ENCODE measurements around the gene COL6A3.

Gene COL6A3
- total RNA-seq = 9.4 to 10.5 reads per million in 2 donors

DNA sequence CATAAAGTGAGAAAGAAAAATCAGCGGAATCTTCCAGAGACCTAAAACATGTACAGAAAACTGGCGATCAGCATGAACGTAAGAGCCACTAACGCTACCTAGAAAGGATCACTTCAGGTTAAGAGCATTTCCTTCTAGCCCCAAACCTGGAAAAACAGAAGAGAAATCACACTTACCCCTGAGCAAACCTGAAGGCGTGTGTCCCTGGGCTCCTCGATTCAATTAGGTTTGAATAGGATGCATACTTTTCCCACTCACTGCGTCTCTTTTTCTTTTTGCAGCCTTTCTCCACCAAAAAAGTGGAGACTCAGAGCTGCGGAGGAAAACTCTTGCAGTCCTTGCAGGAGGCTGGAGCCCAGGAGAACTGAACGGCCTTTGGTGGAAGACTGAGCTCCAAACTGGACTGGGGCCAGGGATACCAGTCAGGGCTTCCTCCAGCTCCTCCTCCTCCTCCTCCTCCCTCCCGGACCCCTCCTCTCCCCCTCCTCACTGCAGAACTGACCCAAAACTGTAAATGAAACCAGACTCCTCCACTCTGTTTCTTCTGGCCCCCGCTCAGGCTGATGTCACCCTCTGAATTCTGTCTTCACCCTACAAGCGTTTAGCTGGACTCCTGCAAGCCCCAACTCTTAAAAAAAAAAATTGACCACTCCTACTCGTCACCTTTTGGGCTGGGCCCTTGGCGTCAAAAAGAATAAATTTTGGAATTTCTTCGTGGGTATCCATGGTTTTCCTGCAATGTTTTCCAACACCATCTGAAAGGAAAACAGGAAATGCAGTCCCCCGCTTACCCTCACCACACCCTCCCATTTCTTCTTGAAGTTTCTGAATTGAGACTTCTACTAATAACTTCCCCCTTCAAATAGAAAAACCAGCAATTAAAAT, at the start of gene COL6A3:
Gene COL6A3, minus strand, starts transcription at position 388 of the 885 bp plus-strand sequence. CDS start 17,347 bp downstream, outside the sequence.
- DNase-seq = no peak

DNA sequence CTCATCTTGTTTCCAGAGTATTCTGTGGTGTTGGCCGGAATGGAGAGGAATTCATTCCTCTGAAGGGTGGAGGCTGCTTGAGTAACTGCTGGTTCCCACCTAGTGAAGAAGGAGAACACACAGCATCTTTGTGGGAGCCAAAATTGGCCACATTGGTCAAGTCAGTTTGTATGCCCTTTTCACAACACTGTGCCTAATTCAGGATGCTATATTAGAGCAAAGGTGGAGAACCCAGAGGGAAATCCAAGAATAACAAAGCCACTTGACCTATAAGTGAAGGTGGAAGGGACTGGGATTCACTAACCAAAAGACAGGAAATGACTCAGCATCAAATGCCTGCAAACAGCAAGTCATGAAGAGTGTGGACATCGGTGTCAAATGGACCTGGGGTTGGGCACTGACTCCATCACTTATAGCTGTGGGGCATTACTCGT, 45.8 kb upstream of the COL6A3 start:
- no peak for DNase-seq

- no peak for DNase-seq
These were observed 45.3 kb upstream of the COL6A3 start for GRCh38 chr2:237459226-237459625.

- DNase-seq = peak in 1 of 5 experiments; percentile 31
These were observed 44.6 kb upstream of the COL6A3 start for GRCh38 chr2:237458519-237458918.

DNA sequence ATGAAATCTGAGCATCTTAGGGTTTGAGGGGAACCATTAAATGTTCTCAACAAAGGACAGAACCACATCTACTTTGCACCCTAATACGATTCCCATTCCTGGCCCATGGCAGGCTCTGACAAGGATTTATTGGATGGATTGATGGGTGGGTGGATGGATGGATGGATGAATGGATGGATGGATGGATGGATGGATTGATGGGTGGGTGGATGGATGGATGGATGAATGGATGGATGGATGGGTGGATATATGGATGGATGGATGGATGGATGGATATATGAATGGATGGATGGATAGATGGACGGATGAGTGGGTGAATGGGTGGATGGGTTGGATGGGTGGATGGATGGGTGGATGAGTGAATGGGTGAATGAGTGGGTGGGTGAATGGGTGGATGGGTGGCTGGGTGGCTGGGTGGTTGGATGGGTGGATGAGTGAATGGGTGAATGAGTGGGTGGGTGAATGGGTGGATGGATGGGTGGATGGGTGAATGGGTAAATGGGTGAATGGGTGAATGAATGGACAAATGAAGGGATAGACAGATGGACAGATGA, 43.5 kb upstream of the COL6A3 start:
- DNase-seq = no peak

DNA sequence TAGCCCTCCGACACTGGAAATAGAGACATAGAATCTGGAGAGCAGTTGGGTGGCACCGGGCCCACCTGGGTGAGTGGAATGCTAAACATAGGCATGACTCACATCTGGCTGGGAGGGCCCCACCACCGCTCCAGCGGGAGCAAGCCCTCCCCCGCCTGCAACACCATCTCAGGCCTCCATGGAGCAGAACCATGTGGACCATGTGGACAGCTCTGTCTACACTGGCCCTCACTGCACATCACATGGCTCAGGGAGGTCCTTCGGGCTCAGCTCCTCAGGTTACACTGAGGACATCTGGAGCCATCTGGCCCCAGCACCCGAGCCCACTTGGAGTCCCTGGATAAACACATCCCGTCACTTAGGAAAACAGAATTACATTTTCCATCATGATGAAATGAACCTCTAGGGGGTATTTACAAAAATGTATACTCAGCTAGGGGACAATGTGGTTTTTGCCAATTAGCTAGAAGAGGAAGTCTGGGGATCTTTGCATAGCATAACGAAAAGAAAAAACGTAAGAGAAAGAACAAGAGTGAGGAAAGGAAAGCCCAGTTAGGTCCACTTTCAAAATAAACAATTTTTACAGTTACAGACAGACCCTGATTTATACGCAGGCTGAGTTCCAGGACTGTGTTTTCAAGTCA, 42.4 kb upstream of the COL6A3 start:
- no peak for DNase-seq

DNA sequence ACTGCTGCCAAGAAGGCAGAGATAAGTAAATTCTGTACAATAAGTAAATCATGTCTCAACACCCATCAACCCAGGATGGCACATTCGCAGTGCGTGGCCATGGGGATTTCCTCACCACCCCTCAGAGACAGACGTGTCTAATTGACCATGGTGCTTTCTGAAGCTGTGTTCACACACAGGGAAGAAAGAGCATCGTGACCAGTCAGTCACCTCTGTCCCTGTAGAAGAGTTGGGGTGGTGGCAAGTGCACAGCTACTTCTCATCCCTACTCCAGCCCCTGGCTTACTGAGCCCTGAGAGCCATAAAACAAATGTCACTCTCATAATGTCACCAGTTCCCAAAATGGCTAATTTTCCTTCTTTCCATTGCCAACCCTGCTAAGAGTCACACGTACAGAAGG, 41.8 kb upstream of the COL6A3 start:
- no peak for DNase-seq

- no peak for DNase-seq
These were observed 39.7 kb upstream of the COL6A3 start for GRCh38 chr2:237453671-237454070.

GRCh38 chr2:237452861-237453260, 38.9 kb upstream of the COL6A3 start:
- no peak for DNase-seq

DNA sequence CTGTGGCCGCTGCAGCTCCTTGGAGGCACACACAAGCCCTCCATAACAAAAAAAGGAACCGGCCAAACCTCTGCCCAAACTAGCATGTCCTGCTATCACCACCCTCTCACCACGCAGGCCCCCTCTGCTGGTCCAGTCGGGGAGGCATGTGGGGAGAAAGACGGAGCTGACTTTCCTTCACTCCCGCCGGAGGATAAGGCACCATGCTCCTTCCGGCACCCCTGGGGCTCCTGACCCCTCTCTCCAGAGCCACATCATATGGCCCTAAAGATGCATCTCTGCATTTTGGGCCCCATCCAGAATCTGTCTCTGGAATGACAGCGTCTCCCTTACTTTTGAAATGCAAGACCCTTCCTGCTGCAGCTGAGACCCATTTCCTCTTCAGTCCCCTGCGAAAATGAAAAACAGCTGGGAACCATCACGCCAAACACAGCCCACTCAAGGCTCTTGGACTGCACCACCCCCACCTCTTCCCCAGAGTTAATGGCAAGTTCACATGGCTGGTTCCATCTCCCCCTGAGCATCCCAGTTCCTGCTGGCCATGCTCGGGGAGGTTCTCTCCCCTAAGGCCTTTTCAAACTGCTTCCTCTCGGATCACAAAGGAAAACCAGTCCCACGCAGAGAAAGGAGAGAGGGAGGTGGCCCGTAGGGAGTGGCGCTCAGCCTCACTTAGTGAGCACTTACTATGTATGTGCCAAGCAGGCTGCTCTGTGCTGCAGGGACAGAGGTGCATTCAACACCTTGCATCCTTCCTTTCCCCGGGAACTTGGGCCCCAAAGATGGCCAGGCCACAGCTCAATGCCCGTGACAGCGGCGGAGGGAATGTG, 37.9 kb upstream of the COL6A3 start:
- DNase-seq = no peak

GRCh38 chr2:237450583-237450982, 36.6 kb upstream of the COL6A3 start:
- no peak for DNase-seq

GRCh38 chr2:237450108-237450507, 36.1 kb upstream of the COL6A3 start:
- DNase-seq = no peak

DNA sequence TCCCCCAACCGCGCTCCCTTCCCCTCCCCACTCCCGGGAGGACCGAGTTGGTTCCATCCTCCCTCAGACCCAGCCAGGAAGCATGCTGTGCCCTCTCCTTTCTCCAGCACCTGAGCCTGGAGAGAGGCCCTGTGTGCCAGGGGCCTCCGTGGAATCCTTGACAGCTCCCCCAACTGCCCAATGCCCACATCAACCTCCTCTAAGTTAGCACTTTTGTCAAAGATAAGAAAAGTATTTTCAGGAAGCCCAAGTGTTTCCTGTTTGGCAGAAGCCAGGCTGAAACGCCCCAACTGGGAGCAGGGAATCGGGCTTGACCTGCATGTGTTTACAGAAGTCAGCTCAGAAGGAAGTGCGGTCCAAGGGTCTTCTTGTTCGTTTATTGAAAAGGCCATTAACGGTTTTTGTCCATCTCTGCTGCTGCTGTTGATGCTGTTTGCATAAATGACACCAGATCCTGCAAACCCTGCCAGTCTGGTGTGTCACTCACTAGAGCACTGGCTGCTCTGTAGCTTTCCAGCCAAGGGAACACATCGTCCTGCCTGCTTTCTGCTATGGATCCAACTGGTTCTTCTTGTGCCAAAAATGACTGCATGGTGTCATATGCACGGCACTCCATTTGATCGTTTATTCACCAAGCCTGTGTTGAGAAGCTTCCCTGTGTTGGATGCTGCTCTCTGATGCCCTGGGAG, 35.4 kb upstream of the COL6A3 start:
- DNase-seq = no peak

DNA sequence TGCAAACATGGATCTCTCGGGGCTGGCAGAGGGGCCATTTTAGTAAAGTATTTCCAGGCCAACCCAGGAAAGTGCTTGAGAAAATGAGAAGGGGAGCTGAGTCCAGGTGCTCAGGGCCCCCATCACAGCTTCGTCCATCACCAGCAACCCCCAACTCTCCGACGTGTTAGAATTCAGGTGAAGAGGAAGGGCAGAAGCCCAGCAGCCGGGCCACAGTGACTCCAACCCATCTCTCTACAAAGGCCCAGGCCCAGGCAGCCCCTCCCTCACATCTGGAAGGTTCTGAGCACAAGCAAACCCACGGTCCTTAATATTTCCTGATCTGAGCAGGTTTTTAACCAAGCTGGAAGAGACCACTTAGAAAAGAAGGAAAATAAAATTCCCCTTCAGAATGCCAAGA, 34.7 kb upstream of the COL6A3 start:
- DNase-seq = no peak

- no peak for DNase-seq
These were observed 34.2 kb upstream of the COL6A3 start for GRCh38 chr2:237448171-237448570.

DNA sequence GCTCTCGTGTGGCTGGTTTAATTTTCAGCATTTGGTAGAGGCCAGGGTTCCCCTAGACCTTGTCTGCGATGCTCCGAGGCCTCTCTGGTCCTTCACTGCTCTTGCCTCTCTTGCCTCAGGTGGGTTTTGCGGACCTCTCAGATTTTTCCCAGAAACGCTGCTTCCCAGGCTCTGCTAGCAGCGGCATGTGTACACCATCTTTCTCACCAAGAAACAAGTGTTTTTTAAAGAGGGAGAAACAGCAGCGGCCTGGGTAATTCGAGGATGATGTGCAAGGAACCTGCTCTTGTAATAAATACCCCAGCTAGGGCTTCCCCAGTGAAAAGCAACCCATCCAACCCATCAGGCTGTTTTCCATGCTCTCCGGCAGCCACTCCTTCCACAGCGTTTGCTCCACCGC, 33.5 kb upstream of the COL6A3 start:
- DNase-seq = no peak

DNA sequence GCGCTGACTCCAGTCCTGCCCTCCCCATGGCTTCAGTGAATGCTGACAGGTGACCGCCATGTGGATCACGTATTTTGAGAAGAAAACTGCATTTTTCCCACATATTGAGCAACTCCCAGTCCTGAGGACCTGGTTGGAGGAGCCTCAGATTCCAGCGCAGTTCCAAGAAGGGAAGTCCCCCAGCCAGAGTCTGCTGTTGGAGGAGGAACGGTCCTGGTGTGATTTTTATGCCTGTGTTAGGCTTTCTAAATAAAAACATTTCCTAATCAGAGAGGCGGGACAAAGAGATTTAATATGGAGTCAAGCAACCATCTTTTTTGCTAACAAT, 32.3 kb upstream of the COL6A3 start:
- no peak for DNase-seq

DNA sequence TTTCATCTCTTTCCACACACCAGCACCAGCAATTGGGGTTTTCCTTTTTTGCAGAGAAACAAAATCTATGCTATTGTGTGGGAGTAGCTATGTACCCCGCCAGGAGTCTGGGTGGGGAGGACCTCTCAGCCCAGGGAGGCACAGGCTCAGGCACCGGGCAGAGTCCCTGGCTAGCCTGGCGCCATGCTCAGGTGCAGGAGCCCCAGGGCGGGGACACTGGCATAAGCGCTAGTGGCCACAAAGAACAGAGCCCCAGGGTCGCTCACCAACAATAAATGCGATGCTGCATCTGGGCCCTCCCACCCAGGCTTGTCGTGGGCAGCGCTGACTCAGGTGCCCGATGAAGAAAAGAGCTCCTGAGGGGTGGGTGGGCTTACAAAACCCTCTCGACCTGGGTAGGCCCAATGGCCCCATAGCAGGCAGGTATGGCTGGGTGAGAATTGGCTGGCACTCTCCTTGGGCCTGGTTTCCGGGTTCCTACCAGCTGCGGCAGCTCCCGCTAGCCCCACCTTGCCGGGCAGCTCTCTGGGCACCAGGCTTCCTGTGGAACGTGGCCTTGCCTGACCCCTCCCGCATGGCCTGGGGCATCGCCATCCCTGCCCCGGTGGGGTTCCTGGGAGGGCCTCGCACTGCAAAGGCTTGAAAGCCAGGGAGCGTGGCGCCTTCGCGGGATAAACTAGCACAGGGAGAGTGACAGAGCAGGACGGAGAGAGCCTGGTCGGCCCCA, 31.8 kb upstream of the COL6A3 start:
- no peak for DNase-seq

- no peak for DNase-seq
These were observed 30.1 kb upstream of the COL6A3 start for GRCh38 chr2:237444071-237444470.

- DNase-seq = peak in 1 of 5 experiments; percentile 41
These were observed 27.8 kb upstream of the COL6A3 start for GRCh38 chr2:237441605-237442274.

GRCh38 chr2:237440819-237441281, 26.9 kb upstream of the COL6A3 start:
- DNase-seq = peak in 2 of 5 experiments; percentile 43 to 91

Data from T-helper 2 cell (primary cell).